HG02571 (cell line): ENCODE measurements around the gene CAMK4.
"Not testable (repeated sequence)": the region's sequence is repeated elsewhere in the genome, so short reads cannot be mapped to it uniquely, and the experiment has no call there.

Experiments
- ATAC-seq: cut with Tn5 transposase; IDR thresholded peaks from one replicate; pipeline ENCODE4 v1.9.1; 2021; ENCODE audit warnings: mild to moderate bottlenecking, moderate library complexity; ENCODE audit not compliant: unreplicated experiment

The CAMK4 gene

GRCh38 chr5:111410067-111410466 lies 185.9 kb downstream of the CAMK4 start:
- not testable (repeated sequence) for ATAC-seq

GRCh38 chr5:111411301-111411700 lies 187.1 kb downstream of the CAMK4 start:
- ATAC-seq: no peak

- ATAC-seq: no peak
These were observed 188.4 kb downstream of the CAMK4 start for GRCh38 chr5:111412593-111412992.

GRCh38 chr5:111415053-111415452 lies 190.9 kb downstream of the CAMK4 start:
- no peak for ATAC-seq

GRCh38 chr5:111422245-111422644 lies 198.1 kb downstream of the CAMK4 start:
- ATAC-seq: peak; percentile 95

GRCh38 chr5:111422747-111423720 lies 198.8 kb downstream of the CAMK4 start:
- ATAC-seq: no peak

GRCh38 chr5:111425205-111425604 lies 201.0 kb downstream of the CAMK4 start:
- ATAC-seq: no peak

GRCh38 chr5:111427762-111428161 lies 203.6 kb downstream of the CAMK4 start:
- ATAC-seq: no peak

- ATAC-seq: no peak
These were observed 208.8 kb downstream of the CAMK4 start for GRCh38 chr5:111432883-111433536.

- no peak for ATAC-seq
These were observed 210.6 kb downstream of the CAMK4 start for GRCh38 chr5:111434800-111435199.

GRCh38 chr5:111439473-111440075 lies 215.4 kb downstream of the CAMK4 start:
- no peak for ATAC-seq

- no peak for ATAC-seq
These were observed 222.9 kb downstream of the CAMK4 start for GRCh38 chr5:111447099-111447498.

- ATAC-seq: no peak
These were observed 223.6 kb downstream of the CAMK4 start for GRCh38 chr5:111447822-111448221.

- ATAC-seq: no peak
These were observed 229.1 kb downstream of the CAMK4 start for GRCh38 chr5:111453295-111453694.

- no peak for ATAC-seq
These were observed 229.6 kb downstream of the CAMK4 start for GRCh38 chr5:111453747-111454146.

GRCh38 chr5:111454198-111454622 lies 230.0 kb downstream of the CAMK4 start:
- ATAC-seq: no peak

- no peak for ATAC-seq
These were observed 230.6 kb downstream of the CAMK4 start for GRCh38 chr5:111454776-111455175.

GRCh38 chr5:111461255-111461671 lies 237.1 kb downstream of the CAMK4 start:
- ATAC-seq: no peak

- ATAC-seq: no peak
These were observed 237.8 kb downstream of the CAMK4 start for GRCh38 chr5:111461934-111462333.

- no peak for ATAC-seq
These were observed 239.1 kb downstream of the CAMK4 start for GRCh38 chr5:111463311-111463710.

- no peak for ATAC-seq
These were observed 245.2 kb downstream of the CAMK4 start for GRCh38 chr5:111469293-111469896.
